Lower leg skin (tissue), 3 donors: ENCODE measurements around the gene NSUN6.

Source experiments
- CTCF ChIP-seq, 3 donors: fragments of 450-650 bp; IDR thresholded peaks; one replicate each; pipeline ENCODE4 v1.5.1; 2016; ENCODE audit warnings: antibody characterized with exemption in 3 of 3, mild to moderate bottlenecking in 3 of 3, moderate library complexity in 2 of 3
- POLR2A ChIP-seq, 2 donors: fragments of 450-650 bp; IDR thresholded peaks; one replicate each; pipeline ENCODE4 v1.6.1; 2016 to 2017; ENCODE audit warnings: antibody characterized with exemption in 2 of 2, mild to moderate bottlenecking in 1 of 2, moderate library complexity in 1 of 2

DNA sequence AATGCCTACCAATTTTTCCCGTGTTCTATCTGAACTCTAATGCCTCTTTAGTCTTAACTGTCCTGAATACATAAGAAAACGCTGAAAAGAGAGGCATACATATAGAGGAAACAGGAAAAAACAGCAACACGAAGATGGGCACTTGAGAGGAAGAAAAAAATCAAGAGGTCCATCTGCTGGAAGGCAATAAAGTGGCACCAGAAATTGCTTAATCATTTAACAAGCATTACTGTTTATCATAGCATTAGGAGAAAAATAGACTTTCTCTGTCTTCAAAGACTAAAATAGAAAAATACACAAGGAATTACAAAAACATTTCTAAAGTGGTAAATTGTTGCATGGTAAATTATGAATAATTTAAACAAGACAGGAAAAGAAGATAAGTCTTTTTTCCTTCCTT is 35.0 kb downstream of the NSUN6 start:
- TF ChIP-seq CTCF (IDR thresholded peaks at IDR 0.05) (no peak), POLR2A (IDR thresholded peaks at IDR 0.05) (no peak)
